GM12801 (cell line): Measurements from ENCODE around the gene SULF2.

Source experiments
- CTCF ChIP-seq: IDR thresholded peaks from one replicate; pipeline ENCODE4 v1.5.1; 2011; ENCODE audit warnings: control low read depth; ENCODE audit not compliant: insufficient read length; ENCODE audit errors: extremely low read depth

SULF2 gene

GRCh38 chr20:47737923-47738322 lies 47.4 kb downstream of the SULF2 start:
- TF ChIP-seq CTCF: no peak

- no peak for TF ChIP-seq CTCF
These were observed 48.6 kb downstream of the SULF2 start for GRCh38 chr20:47736570-47737152.

- no peak for TF ChIP-seq CTCF
These were observed 49.6 kb downstream of the SULF2 start for GRCh38 chr20:47735412-47736400.

- TF ChIP-seq CTCF: no peak
These were observed 50.4 kb downstream of the SULF2 start for GRCh38 chr20:47734870-47735269.

GRCh38 chr20:47733892-47734291 lies 51.4 kb downstream of the SULF2 start:
- TF ChIP-seq CTCF: no peak

- TF ChIP-seq CTCF: no peak
These were observed 54.5 kb downstream of the SULF2 start for GRCh38 chr20:47730744-47731143.

GRCh38 chr20:47729472-47729871 lies 55.8 kb downstream of the SULF2 start:
- TF ChIP-seq CTCF: no peak
